ENCODE data around the gene STXBP4.

The STXBP4 gene

DNA sequence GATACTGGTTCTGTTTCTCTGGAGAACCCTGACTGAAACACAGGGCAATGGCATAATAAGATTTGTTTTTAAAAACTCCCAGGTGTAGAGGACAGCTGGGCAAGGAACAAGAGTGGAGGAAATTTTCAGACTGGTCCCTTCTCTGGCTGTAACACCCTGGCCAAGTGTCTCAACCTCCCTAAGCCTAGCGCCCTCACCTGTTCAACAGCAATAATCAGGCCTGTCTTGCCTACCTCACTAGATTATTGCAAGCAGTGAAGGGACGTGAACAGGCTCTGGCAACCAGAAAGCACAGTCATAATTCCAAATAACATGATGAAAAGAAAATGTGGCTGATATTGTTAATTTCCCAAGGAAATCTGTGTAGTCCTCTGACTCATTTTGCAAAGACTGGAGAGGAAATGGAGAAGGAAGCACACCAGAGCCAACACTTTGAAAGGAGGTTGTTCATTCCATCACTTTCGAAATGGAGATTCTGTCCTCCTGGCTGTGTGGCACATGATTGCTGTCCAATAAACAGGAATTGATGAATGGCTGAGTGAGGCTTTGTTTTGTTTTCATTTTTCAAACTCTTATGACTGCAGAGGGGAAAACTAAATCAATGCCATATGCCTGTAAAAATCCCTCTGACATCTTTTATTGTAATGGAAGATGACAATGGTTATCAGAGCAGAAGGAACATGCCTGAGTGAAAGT, 208.7 kb downstream of the STXBP4 start:
- DNase-seq, result no peak

DNA sequence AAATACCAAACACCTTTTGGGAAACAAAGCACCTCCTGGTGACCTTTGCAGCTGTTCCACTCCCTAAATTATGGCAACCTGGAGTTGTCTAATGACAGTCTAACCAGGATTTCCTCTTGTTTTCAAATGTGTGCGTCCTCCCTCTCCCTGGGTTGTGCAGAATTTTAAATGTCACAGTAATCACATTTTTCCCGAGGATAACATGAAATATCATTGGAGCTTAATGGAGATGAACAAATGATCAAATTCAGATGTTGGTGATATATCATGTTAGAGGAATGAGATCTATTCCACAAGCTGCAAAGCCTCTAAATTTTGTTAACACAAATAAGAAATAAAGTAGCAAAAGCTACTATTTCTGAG, 209.3 kb downstream of the STXBP4 start:
- no peak for DNase-seq

DNA sequence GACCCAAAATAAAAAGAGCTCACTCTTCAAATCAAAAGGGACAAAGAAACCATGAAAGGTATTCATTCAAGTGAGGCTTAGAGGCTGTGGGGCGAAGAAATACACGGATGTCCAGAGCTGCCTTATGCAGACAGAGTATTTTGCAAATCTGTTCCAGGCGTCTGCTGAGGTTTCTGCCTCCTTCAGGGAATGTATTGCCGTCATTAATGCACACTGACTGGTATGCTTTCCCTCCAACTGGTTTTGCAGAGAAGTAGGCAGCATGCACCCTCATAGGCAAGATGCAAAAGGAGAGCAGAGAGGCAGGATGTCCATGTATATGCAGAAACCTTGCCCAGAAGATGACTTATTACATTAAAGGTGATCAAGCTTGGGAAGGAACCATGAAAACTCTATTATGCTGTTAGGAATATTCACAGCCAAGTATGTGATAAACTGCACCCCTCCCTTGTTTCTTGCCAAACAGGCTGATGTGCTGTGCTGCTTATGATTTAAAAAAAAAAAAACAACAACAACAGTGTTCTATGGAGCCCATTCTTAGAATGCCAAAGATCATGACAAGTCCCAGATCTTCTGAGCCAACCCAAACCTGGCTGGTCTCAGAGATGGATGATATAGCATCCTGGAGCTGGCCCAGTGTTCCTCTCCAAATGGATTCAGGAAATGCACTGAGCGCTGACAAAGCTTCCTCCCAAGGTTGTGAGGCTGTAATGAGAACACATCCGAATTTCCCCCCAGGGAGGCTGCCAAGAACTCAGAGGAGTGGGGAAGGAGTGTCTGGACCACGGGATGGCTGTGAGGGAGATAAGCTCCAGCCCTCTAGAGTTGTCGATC, 218.6 kb downstream of the STXBP4 start:
- DNase-seq, result no peak

DNA sequence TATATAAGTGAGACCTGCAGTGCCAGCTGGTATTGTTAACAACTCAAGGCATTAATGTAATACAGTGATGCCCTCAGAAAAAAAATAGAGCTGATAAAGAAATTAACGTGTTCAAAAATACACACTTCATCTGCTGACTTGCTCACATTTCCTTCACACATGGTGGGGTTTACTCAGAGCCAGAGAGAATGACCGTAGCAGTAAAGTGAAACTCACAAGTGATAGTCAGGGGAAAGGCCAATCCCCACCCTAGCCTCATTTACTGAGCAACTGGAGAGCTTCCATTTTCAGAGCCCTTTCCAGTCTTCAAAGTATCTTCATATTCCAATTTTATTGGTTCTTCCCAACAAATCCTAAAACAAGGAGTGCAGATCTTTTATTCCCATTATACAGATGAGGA, 222.2 kb downstream of the STXBP4 start:
- no peak for DNase-seq

DNA sequence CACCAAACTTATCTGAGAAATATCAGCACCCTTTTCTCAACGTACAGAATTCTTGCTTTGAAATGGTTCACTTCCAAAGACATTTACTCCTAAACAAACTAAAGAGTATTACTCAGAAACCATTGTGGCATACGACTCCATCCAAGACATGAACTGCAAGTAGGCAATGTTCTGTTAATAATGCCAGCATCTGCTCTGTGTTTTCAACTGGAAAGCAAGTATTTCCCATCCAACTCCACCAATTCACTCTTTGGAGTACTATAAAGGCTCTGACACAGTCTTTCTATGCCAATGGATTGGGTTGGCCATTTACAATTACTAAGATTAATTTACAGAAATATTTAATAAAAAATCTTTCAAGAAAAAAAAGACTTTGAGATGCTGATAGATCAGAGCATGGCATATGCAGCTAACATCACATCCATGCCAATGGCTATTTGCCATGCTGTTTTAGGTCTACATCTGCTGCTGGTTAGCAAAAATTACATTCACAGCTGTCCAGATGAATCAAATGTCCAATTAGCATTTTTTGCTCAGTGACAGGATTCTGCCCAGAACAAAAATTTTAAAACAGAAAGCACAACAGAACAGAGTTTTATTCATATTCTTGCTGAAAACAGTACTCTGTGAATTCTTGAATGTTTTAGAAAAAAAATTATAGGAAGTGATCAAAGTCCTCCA, 230.3 kb downstream of the STXBP4 start:
- no peak for DNase-seq

DNA sequence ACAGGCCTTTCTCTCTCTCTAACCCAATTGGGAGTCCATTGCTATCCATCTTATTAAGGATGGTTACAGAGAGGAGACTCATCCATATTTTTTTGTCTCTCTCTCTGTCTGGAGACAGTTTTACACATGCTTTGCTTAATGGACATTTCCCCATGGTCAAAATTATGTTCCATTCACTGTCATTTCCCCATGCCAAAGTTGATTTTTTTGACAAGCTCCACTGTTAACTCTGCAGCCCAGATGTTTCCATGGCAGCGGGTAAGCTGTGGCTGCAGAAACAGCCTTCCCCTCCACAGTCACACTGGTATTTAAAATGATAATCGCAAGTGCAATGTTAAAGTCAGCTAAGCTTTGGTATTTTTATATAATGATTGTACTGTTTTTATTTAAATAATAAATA, 232.3 kb downstream of the STXBP4 start:
- DNase-seq, result no peak

DNA sequence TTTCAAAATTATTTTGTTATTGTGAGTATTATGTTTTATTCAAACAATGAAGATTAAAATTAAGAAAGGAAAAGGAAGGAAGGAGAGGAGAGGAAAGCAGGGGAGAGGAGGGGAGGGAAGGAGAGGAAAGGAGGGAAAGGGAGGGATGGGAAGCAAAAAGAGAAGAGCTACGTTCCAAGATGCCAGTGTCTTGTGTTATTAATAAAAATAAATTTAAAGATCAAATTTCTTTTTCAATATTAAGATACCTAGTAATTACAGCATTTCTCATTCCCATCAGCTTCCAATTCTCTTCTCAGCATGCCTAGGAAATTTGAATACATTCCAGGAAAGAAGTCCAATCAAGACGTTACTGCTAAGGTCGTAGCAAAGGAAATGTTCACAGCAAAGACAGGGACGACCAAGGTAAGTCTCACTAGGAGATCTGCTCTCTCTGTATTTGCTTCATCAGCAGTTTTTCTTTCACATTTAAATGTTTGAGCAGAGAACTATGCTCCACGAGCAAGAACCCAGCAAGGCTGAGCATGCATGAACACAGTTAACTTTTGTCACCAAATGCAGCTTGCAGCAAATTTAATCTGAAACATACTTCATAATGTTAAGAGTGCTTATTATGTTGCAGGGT, 232.9 kb downstream of the STXBP4 start:
- no peak for DNase-seq

DNA sequence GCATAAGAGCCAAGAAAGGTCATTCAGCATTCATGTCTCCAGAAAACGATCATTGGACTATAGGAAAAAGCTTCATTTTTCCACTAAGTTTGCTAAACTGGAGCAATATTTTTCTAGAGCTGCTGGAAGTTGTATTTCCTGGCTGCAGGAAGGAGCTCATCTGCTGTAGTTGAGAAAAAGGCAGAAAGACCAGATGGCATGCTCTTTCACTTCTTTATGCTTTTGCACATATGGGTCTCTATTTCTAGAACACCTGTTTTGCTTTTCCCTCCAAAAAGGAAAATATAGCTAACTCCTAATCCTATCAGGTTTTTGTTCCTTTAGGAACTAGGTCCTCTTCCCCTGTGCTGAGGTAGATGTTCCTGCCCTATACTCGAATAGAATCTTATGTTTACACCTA, 234.3 kb downstream of the STXBP4 start:
- DNase-seq, result peak in 1 of 2 experiments; percentile 67

DNA sequence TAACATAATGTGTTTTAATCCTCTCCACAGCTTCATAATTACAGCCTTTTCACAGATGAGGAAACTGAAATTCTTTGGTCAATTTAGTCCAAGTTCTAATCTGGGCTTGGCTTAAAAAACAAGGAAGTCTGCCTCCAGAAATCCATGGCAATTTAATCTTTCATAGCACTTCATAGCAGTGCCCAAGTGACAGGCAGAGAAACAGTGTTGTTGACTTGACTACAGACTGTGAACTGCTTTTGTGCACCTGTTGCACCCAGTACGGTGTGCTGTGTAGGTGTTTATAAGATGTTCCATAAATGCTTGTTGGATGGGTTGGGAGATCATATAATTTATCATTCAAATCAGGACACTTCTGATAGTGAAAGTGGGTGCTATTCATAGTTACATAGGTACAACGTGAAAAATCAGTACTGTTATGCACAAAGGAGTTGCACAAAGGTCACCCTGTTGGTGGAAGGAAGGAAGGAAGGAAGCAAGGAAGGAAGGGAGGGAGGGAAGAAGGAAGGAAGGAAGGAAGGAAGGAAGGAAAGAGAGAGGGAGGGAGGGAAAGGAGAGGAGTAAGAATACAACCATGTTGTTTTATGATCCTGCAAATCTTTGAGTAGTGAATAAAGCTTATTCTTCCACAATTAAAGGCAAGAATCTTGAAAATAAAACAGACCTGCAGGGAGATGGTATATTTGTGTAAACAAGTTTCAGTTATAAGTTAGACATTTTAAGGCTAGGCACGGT, 239.7 kb downstream of the STXBP4 start:
- no peak for DNase-seq

DNA sequence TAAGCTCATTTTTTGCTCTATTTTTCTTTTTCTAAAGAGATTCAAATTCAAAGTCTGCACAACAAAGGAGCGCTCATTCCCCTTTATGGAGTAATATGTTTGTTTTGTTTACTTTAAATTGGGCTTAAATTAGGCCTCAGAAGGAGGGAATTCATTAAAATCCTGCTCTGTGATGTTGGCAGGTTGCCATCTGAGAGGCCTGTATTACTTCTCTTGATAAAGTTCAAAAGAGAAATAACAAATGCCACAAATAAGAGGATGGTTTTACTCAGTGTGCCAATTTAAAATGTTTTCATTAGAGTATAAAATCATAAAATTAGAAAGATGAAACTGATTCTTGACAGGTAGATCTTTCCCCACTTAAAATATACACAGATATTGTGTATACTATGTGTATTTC, 241.7 kb downstream of the STXBP4 start:
- DNase-seq, result no peak

DNA sequence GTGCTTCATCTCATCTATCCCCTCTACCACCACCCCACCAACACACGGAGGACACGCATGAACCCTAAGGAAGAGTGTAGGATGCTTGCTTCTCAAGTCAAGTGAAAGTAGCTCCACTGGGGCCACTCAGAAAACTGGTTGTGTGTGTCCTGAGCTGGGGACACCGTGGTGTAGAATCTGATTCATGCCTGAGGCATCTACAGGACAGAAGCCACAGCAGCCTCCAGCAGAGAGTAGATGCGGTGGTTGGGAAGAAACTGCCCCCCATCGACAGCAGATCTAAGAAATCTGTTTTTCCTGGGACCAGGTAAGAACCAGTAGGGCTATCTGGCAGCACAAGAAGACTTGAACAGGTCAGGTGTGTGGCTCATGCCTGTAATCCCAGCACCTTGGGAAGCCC, 244.3 kb downstream of the STXBP4 start:
- no peak for DNase-seq

DNA sequence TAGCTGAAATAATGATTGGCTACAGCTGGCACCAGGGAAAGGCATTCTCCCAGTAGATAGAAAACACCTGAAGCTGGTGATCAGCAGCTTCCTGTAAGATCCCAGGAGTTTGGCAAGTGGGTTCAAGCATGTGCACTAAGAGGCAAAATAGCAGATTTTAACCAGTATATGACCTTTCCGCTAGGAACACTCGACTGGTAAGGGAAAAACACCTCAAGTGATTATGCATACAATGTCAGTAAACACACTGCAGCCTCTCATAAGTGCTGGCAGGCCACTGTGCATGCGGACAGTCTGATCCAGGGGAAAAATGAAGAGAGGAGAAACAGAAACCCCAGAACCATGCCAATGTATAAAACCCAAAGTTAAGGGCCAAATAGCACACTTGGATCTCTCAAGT, 247.1 kb downstream of the STXBP4 start:
- DNase-seq, result no peak

DNA sequence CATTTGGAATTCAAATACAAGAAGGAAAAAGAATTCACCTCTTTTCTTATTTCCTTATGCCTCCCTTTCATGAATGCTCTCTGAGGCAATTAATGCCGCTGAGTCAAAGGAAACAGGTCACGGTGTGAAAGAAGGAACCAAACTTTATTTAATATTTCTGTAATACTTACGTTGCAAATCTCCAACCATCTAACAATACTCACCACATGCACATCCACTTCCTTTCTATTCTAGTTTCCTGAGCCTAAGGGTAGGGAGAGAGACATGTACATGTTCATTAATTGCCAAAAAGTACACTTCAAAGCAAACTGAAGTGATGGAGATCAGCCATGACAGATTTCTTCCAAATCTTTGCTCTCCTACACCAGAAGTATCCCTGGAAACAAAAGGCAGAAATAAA, 248.3 kb downstream of the STXBP4 start:
- DNase-seq, result no peak

DNA sequence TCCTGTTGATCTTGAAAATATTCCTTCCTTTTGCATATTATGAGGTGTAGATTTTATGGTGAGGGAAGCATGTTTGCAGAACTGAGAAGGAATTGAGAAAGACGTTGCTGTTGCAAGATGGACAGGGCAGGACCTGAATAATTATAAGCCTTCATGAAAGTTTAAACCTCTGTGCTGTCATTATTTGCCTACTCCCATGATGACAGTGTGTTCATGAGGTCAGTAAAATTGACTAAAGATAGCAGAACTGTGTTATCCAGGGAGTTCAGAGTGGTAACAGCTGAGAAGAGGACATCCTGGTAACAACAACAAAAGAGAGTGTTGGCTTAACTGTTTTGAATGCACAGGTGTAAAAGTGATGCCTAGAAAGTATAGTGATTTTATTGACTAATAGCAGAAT, 250.9 kb downstream of the STXBP4 start:
- DNase-seq, result no peak

DNA sequence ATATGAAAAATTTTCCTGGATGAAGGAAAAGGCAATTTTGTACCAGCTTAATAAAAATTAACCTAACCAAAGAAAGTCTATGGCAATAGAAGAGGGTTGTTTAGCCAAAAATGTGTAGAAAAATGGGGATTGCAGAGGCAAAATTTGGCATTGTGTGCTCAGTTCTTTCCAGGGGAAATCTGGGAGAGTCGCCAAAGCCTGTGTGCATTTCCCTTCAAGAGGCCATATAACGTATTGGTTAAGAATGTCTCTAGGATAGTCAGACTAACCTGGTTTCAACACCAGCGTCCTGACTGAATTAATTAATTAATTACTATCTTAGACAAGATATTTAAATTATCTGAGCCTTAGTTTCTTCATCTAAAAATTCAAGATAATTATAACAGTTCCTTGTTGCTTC, 251.4 kb downstream of the STXBP4 start:
- no peak for DNase-seq
